ENCODE data around the gene USP17L12.
"Not testable (repeated sequence)": the region's sequence is repeated elsewhere in the genome, so short reads cannot be mapped to it uniquely, and the experiment has no call there.

- not testable (repeated sequence) for TF ChIP-seq CTCF, POLR2A (IDR thresholded peaks at IDR 0.05)
Observed at GRCh38 chr4:9262572-9262971, 42.6 kb downstream of the USP17L12 start, which contains the start of gene USP17L21.
